ENCODE results near the gene FLT1. TPM values are rescaled to one million over a fixed set of nuclear protein-coding genes. Genes with fewer than 3 reads are reported as not detected.

FLT1 gene
- total and polyA plus RNA-seq, 2 of the 13 experiments (the other 11 are each of a cell fraction or from before 2014, with no cell fraction given), result 0.02 TPM; not detected in 1

GRCh38 chr13:28420704-28421103, 74.2 kb downstream of the FLT1 start:
- H3K36me3 ChIP-seq (replicated peaks in 1 of 2; ENCODE audit: control insufficient read depth in 1 of 2, insufficient read depth in 2 of 2, low read length in 2 of 2), result no peaks in the 10 kb centered on the region
- no peaks in the 10 kb centered on the region for H3K27me3 ChIP-seq (ENCODE audit: control insufficient read depth in 1 of 2, insufficient read depth in 2 of 2, low read length in 2 of 2)
- WGBS (ENCODE audit: low lambda C conversion rate), result 48% methylated on average over 4 of the region's 4 CpGs
- no peak overlapping the region for H3K27ac ChIP-seq (ENCODE audit: extremely low read length, insufficient read depth, low read length)
- CTCF ChIA-PET (ENCODE audit: low intra/inter-chr PET ratio, low total read pairs), result no interaction called here
- in situ Hi-C loops (cut with HindIII; ENCODE audit: extremely low pct_ligation_motif_present, low pct_unique_long_range_greater_than_20kb) (no loop called here), intact Hi-C loops (cut with micrococcal nuclease; ENCODE audit: unreplicated experiment) (no loop called here)
- FAIRE-seq, result no peak
- POLR2A ChIA-PET, result no interaction called here
- no peak overlapping the region for H3K4me2 ChIP-seq (ENCODE audit: low read depth, low read length)
- BruUV-seq (replicated peaks), result no TSS peak
- H2AFZ ChIP-seq (ENCODE audit: low read length), result no peak overlapping the region
- ATAC-seq, result no peak
- H3K4me3 ChIP-seq (replicated peaks in 1 of 3; ENCODE audit: insufficient read depth in 1 of 3, low read depth in 2 of 3, low read length in 3 of 3), result no peak overlapping the region
- no peak overlapping the region for H3K9ac ChIP-seq (ENCODE audit: insufficient read depth, low read depth, low read length)
- no peak for DNase-seq (ENCODE audit: low spot score)
- H3K9me3 ChIP-seq (ENCODE audit: low read length), result no peaks in the 10 kb centered on the region
- no peaks in the 10 kb centered on the region for H3K79me2 ChIP-seq (ENCODE audit: insufficient read depth, low read length)
- TF ChIP-seq MAFK (conservative IDR thresholded peaks at IDR 0.05 in 1 of 2, IDR thresholded peaks at IDR 0.05 in 1 of 2; ENCODE audit: low read length in 2 of 2), result peak in 1 of 2 experiments; percentile 46; a peak in 2 of 4 replicates
- TF ChIP-seq ZNF557 (CRISPR knock-in tag; IDR thresholded peaks at IDR 0.05), result no peak
- H3K4me1 ChIP-seq (ENCODE audit: insufficient read depth, low read length), result no peaks in the 10 kb centered on the region
- H4K20me1 ChIP-seq (ENCODE audit: insufficient read depth, low read length), result no peaks in the 10 kb centered on the region

GRCh38 chr13:28415994-28416421, 78.9 kb downstream of the FLT1 start:
- in situ Hi-C loops (cut with HindIII; ENCODE audit: extremely low pct_ligation_motif_present, low pct_unique_long_range_greater_than_20kb), result no loop called here
- ChIA-PET POLR2A (no interaction called here), CTCF (ENCODE audit: low intra/inter-chr PET ratio, low total read pairs) (no interaction called here)
- Histone ChIP-seq H2AFZ (ENCODE audit: low read length) (no peak overlapping the region), H4K20me1 (ENCODE audit: insufficient read depth, low read length) (no peaks in the 10 kb centered on the region), H3K36me3 (replicated peaks in 1 of 2; ENCODE audit: control insufficient read depth in 1 of 2, insufficient read depth in 2 of 2, low read length in 2 of 2) (no peaks in the 10 kb centered on the region), H3K79me2 (ENCODE audit: insufficient read depth, low read length) (no peaks in the 10 kb centered on the region), H3K9ac (ENCODE audit: insufficient read depth, low read depth, low read length) (no peak overlapping the region), H3K27me3 (ENCODE audit: control insufficient read depth in 1 of 2, insufficient read depth in 2 of 2, low read length in 2 of 2) (no peaks in the 10 kb centered on the region), H3K4me1 (ENCODE audit: insufficient read depth, low read length) (no peaks in the 10 kb centered on the region), H3K4me2 (ENCODE audit: low read depth, low read length) (no peak overlapping the region), H3K27ac (ENCODE audit: extremely low read length, insufficient read depth, low read length) (no peak overlapping the region), H3K4me3 (replicated peaks in 1 of 3; ENCODE audit: insufficient read depth in 1 of 3, low read depth in 2 of 3, low read length in 3 of 3) (no peak overlapping the region), H3K9me3 (ENCODE audit: low read length) (no peaks in the 10 kb centered on the region)
- TF ChIP-seq NR3C1 (CRISPR knock-in tag; IDR thresholded peaks at IDR 0.05) (no peak), ZNF790 (CRISPR knock-in tag; IDR thresholded peaks at IDR 0.05; ENCODE audit: borderline replicate concordance) (no peak), POGZ (CRISPR knock-in tag; IDR thresholded peaks at IDR 0.05) (no peak), FIP1L1 (IDR thresholded peaks at IDR 0.05; ENCODE audit: borderline replicate concordance, insufficient read depth, low read depth, low read length) (no peak), ZNF883 (CRISPR knock-in tag; IDR thresholded peaks at IDR 0.05; ENCODE audit: not compliant biosample characterization) (no peak), SIN3B (IDR thresholded peaks at IDR 0.05; ENCODE audit: low read length) (no peak), MAX (IDR thresholded peaks at IDR 0.05) (no peak), HIVEP1 (CRISPR knock-in tag; IDR thresholded peaks at IDR 0.05) (no peak)
- ATAC-seq, result no peak
- FAIRE-seq, result no peak
- no peak for DNase-seq (ENCODE audit: low spot score)
- 3% methylated on average over 3 of the region's 3 CpGs for WGBS (ENCODE audit: low lambda C conversion rate)
- no TSS peak for BruUV-seq (replicated peaks)
- intact Hi-C loops (cut with micrococcal nuclease; ENCODE audit: unreplicated experiment), result no loop called here
